ENCODE data around the gene MRNIP. TPM values are rescaled to one million over a fixed set of nuclear protein-coding genes. Genes with fewer than 3 reads are reported as not detected.
"Not testable (repeated sequence)": the region's sequence is repeated elsewhere in the genome, so short reads cannot be mapped to it uniquely, and the experiment has no call there.

Gene MRNIP
- total RNA-seq, 1 donor from 2014 or later = 8.3 TPM

DNA sequence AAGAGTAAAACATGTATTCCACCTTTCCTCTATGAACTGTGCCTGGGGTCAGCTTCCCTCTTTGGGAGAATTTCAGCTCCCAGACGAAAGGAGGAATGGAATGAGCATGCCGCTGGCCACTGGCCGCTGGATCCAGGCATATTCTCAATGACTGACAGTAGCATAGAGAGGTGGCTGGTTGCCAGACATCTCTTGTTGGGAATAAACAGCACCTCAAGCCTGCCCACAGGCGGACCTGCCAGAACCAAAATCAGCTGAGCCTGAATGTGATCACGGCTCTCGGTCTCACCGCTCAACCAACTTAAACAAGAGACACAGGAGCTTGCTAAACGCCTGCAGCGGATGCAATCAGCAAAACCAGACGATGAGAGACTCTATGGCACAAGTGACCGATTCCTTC is 28.5 kb upstream of the MRNIP start:
- ATAC-seq = no peak

- ATAC-seq = no peak
Measured at GRCh38 chr5:179886190-179886911, 27.7 kb upstream of the MRNIP start.

GRCh38 chr5:179885491-179886090 is 27.0 kb upstream of the MRNIP start:
- no peak for ATAC-seq

DNA sequence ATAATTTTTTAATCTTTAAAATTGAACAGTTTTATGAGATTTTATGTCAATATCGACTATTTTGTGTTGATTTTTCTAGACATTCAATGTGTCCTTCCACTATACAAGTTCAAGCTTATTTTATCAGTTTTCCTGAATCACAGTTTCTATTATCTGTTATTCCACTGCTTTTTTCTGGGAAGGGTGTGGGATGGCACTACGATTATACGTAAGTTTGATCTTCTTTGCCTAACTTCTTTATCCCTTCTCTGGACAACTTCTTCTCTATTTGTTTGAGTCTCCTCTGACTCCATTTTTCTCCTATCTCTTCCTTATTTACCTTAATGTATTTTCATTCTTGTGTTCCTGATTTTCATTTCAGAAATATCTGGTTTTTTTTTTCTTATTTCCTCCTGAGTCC is 24.5 kb upstream of the MRNIP start:
- ATAC-seq = no peak

GRCh38 chr5:179882338-179882737 is 23.7 kb upstream of the MRNIP start:
- ATAC-seq = no peak

GRCh38 chr5:179880848-179881590 is 22.4 kb upstream of the MRNIP start:
- no peak for ATAC-seq

DNA sequence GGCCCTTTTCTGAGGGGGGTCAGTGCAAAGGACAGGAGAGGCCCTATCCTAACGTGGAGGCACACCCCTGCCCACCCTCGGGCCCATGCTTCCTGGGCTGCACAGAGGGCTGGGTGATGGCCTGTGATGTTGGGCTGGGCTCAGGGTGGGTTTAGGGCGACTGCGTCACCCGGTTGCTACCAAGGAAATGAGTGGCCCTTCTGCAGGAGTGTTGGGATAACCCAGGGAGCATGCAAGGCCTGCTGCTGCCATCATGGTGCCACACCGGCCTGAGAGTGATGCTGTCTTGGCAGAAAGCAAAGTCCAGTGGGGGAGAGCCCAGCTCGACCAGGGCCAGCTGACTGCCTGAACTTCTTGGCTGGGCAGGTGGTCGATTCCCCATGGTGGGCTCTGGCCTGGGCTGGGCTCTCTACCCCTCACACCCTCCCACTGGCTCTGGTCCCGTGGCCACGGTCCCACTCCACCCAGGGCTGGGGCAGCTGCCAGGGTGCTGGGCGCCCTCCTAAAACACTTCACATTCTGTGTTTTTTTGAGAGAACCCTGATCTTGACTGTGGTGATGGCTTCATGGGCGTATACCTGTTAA is 21.5 kb upstream of the MRNIP start:
- ATAC-seq = no peak

- ATAC-seq = no peak
Measured at GRCh38 chr5:179879690-179880010, 21.0 kb upstream of the MRNIP start.

GRCh38 chr5:179879003-179879689 is 20.5 kb upstream of the MRNIP start:
- ATAC-seq = no peak

- ATAC-seq = no peak
Measured at GRCh38 chr5:179878222-179879002, 19.8 kb upstream of the MRNIP start.

DNA sequence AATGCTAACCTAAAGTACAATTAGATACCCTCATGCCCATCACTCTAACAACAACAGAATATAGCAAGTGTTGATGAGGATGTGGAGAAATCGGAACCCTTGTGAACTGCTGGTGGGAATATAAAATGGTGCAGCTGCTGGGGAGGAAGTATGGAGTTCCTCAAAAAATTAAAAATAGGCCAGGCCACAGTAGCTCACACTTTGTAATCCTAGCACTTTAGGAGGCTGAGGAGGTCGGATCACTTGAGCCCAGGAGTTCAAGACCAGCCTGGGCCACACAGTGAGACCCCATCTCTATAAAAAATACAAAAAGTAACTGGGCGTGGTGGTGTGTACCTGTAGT is 18.0 kb upstream of the MRNIP start:
- ATAC-seq = no peak

- ATAC-seq = no peak
Measured at GRCh38 chr5:179875741-179876609, 17.4 kb upstream of the MRNIP start.

- ATAC-seq = no peak
Measured at GRCh38 chr5:179874536-179875292, 16.1 kb upstream of the MRNIP start.

- ATAC-seq = no peak
Measured at GRCh38 chr5:179874136-179874535, 15.5 kb upstream of the MRNIP start.

GRCh38 chr5:179873588-179874110 is 15.0 kb upstream of the MRNIP start:
- ATAC-seq = no peak

- no peak for ATAC-seq
Measured at GRCh38 chr5:179872828-179873575, 14.4 kb upstream of the MRNIP start.

DNA sequence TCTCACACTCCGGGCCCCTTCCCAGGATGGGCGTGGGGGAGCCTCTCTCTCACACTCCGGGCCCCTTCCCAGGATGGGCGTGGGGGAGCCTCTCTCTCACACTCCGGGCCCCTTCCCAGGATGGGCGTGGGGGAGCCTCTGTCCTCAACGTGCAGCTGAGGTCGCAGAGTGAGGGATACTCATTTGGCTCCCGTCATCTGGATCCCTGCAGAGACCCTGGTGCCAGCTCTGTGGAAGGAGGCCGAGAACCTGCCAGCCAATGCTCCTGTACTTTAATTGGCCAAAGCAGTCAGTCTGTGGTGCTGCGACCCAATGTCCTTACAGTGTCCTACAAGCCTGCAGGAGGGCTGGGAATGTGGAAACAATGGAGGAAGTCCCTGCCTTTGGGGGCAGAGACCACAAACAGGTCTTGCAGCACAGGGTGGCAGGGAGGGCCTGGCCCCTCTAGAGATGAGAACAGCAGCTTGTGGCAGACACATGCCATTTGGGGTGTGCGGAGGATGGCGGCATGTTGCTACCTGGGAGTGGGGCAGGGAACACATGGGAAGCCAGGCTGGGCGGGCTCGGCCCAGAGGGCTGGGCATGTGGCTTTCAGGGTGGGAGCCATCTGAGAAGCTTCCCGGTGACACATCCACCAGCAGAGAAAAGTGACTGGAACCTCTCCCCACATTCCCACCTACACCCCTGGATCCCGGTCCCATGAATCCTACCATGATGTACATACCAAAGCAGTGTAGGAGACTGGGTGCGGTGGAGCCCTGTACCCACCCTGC is 13.6 kb upstream of the MRNIP start:
- no peak for ATAC-seq

- not testable (repeated sequence) for ATAC-seq
Measured at GRCh38 chr5:179871533-179871932, 12.9 kb upstream of the MRNIP start.

GRCh38 chr5:179870952-179871351 is 12.3 kb upstream of the MRNIP start:
- ATAC-seq = no peak
